ENCODE results near the gene CAMTA1.

The CAMTA1 gene

GRCh38 chr1:7290971-7291970 lies 506.0 kb downstream of the CAMTA1 start:
- DNase-seq (ENCODE audit: low spot score): no peak
- TF ChIP-seq, protein P1, sequence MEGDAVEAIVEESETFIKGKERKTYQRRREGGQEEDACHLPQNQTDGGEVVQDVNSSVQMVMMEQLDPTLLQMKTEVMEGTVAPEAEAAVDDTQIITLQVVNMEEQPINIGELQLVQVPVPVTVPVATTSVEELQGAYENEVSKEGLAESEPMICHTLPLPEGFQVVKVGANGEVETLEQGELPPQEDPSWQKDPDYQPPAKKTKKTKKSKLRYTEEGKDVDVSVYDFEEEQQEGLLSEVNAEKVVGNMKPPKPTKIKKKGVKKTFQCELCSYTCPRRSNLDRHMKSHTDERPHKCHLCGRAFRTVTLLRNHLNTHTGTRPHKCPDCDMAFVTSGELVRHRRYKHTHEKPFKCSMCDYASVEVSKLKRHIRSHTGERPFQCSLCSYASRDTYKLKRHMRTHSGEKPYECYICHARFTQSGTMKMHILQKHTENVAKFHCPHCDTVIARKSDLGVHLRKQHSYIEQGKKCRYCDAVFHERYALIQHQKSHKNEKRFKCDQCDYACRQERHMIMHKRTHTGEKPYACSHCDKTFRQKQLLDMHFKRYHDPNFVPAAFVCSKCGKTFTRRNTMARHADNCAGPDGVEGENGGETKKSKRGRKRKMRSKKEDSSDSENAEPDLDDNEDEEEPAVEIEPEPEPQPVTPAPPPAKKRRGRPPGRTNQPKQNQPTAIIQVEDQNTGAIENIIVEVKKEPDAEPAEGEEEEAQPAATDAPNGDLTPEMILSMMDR (IDR thresholded peaks at IDR 0.05; ENCODE audit: borderline replicate concordance, control extremely low read depth, extremely low read depth, insufficient read depth, missing control alignments): no peak
- in situ Hi-C loops (cut with MboI; ENCODE audit: low sequenced_read_pairs, unreplicated experiment): no loop called here

DNA sequence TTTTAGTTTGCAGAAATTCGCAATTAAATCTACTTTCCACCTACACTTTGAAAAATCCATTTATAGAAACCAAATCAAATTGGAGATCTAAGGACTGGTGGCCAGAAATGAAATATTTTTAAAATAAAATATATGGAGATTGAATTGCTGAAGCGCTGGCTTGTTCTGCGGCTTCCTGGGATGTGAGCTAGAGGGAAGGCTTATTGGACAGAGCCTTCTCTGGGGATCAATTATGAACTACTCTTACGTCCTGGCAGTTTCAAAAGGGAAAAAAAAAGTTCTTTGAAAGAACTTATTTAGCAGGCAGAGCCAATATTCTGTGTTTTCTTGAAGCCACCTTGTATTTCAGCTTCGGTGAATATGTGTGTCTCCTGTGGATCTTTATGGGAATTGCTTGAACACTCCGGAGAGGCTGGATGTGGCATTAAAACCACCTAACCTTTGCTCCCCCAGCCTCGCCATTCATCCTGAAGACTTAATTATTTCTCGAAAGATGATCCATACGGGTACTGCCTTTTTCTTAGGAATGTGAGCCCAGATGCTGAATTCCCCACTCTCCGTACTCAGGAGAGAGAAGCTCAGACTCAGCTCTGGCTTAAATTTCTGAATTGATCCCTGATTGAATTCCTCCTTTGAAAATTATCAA lies 506.9 kb downstream of the CAMTA1 start:
- in situ Hi-C loops (cut with MboI; ENCODE audit: low sequenced_read_pairs, unreplicated experiment): no loop called here
- TF ChIP-seq, protein P1 (IDR thresholded peaks at IDR 0.05; ENCODE audit: borderline replicate concordance, control extremely low read depth, extremely low read depth, insufficient read depth, missing control alignments): no peak
- DNase-seq (ENCODE audit: low spot score): no peak

- TF ChIP-seq, protein P1 (IDR thresholded peaks at IDR 0.05; ENCODE audit: borderline replicate concordance, control extremely low read depth, extremely low read depth, insufficient read depth, missing control alignments): no peak
- in situ Hi-C loops (cut with MboI; ENCODE audit: low sequenced_read_pairs, unreplicated experiment): no loop called here
- no peak for DNase-seq (ENCODE audit: low spot score)
Observed at GRCh38 chr1:7292714-7293419, 507.6 kb downstream of the CAMTA1 start.

DNA sequence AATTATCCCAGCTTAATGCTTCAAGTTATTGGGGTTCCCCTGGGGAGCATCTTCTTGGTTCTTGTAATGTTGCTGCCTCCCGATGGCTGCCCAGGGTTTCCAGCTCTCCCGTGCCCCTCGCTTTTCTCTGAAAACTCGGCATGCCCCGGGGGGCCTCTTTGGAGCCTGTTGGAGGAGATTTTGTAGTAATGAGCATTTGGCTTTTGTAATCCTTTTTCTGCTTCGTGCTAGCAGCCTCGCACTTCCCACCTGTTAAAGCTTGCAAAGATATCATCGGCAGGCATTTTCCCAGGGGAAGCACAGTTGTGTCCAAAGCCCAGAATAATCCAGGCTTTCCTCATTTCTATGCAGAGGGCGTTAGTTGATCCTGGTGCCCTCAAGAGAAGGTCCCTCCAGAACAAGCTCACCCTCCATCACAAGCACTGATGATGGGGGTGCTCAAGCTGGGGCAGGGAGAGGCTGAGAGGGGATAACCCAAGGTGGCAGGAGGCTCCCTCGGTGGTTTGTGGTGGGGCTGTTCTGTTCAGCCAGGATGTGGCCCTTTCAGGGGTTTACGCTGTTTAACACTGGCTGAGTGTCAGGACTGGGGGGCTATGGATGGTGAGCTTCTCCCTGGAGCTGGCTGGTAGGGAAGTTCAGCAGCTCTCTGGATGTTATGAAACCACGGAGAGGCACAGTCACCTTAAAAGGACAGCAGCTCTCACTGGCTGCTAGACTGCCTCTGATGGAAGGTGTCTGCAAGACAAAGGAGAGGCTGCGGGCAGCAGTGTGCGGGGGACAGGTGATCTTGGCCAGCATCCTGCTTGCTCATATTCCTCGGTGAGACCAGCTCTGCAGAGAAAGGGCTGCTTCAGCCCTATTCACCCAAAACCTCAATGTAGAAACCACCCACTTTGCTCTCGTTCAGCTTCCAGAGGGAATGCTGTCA lies 508.7 kb downstream of the CAMTA1 start:
- TF ChIP-seq, protein P1 (IDR thresholded peaks at IDR 0.05; ENCODE audit: borderline replicate concordance, control extremely low read depth, extremely low read depth, insufficient read depth, missing control alignments): no peak
- in situ Hi-C loops (cut with MboI; ENCODE audit: low sequenced_read_pairs, unreplicated experiment): no loop called here
- no peak for DNase-seq (ENCODE audit: low spot score)

GRCh38 chr1:7294636-7295035 lies 509.4 kb downstream of the CAMTA1 start:
- no peak for DNase-seq (ENCODE audit: low spot score)
- in situ Hi-C loops (cut with MboI; ENCODE audit: low sequenced_read_pairs, unreplicated experiment): no loop called here
- TF ChIP-seq, protein P1 (IDR thresholded peaks at IDR 0.05; ENCODE audit: borderline replicate concordance, control extremely low read depth, extremely low read depth, insufficient read depth, missing control alignments): no peak
